Measurements from ENCODE around the gene COL15A1. TPM values are rescaled to one million over a fixed set of nuclear protein-coding genes. Genes with fewer than 3 reads are reported as not detected.

COL15A1 gene
- total RNA-seq, 4 donors from 2014 or later = 8.0 to 15.2 (median 12.8) TPM

GRCh38 chr9:98921732-98922131 is 22.0 kb upstream of the COL15A1 start:
- TF ChIP-seq CTCF (IDR thresholded peaks at IDR 0.05) = no peak
- no peak for TF ChIP-seq POLR2A (IDR thresholded peaks at IDR 0.05)
- WGBS, 2 donors = 45 to 64% methylated on average over 1 of the region's 1 CpG
- no peaks in the 10 kb centered on the region for H3K9me3 ChIP-seq
- no peak overlapping the region for H3K27ac ChIP-seq
- H3K27me3 ChIP-seq = no peaks in the 10 kb centered on the region
- intact Hi-C loops (cut with DNase I) = no loop called here
- H3K36me3 ChIP-seq = no peaks in the 10 kb centered on the region
- H3K4me3 ChIP-seq (replicated peaks in 1 of 3) = no peak overlapping the region
- DNase-seq = no peak
- peaks cover 4 to 12% of the 10 kb centered on the region in 2 donors for H3K4me1 ChIP-seq

- no peak overlapping the region for H3K27ac ChIP-seq
- no peaks in the 10 kb centered on the region for H3K36me3 ChIP-seq
- TF ChIP-seq CTCF (IDR thresholded peaks at IDR 0.05) = no peak
- no peak for TF ChIP-seq POLR2A (IDR thresholded peaks at IDR 0.05)
- no peak overlapping the region for H3K4me3 ChIP-seq (replicated peaks in 1 of 3)
- intact Hi-C loops (cut with DNase I) = no loop called here
- H3K4me1 ChIP-seq = peaks cover 4 to 12% of the 10 kb centered on the region in 2 donors
- no peak for DNase-seq
- 71 to 84% methylated on average over 4 of the region's 4 CpGs for WGBS, 2 donors
- H3K27me3 ChIP-seq = no peaks in the 10 kb centered on the region
- no peaks in the 10 kb centered on the region for H3K9me3 ChIP-seq
These were observed 20.8 kb upstream of the COL15A1 start for GRCh38 chr9:98922721-98923435.

- Histone ChIP-seq H3K36me3 (no peaks in the 10 kb centered on the region), H3K4me1 (peaks cover 4 to 12% of the 10 kb centered on the region in 2 donors), H3K27me3 (no peaks in the 10 kb centered on the region), H3K4me3 (replicated peaks in 1 of 3) (no peak overlapping the region), H3K9me3 (no peaks in the 10 kb centered on the region), H3K27ac (no peak overlapping the region)
- DNase-seq = no peak
- intact Hi-C loops (cut with DNase I) = no loop called here
- no peak for TF ChIP-seq POLR2A (IDR thresholded peaks at IDR 0.05)
- no peak for TF ChIP-seq CTCF (IDR thresholded peaks at IDR 0.05)
- 78 to 82% methylated on average over 5 of the region's 5 CpGs for WGBS, 2 donors
These were observed 20.1 kb upstream of the COL15A1 start for GRCh38 chr9:98923451-98924123.

GRCh38 chr9:98924946-98925820 is 18.5 kb upstream of the COL15A1 start:
- TF ChIP-seq POLR2A (IDR thresholded peaks at IDR 0.05) (no peak), CTCF (IDR thresholded peaks at IDR 0.05) (no peak)
- H3K9me3 ChIP-seq = no peaks in the 10 kb centered on the region
- intact Hi-C loops (cut with DNase I) = no loop called here
- no peaks in the 10 kb centered on the region for H3K27me3 ChIP-seq
- DNase-seq = no peak
- 74 to 76% methylated on average over 11 to 12 of the region's 15 CpGs for WGBS, 2 donors
- H3K4me3 ChIP-seq (replicated peaks in 1 of 3) = no peak overlapping the region
- H3K36me3 ChIP-seq = no peaks in the 10 kb centered on the region
- peaks cover 4 to 12% of the 10 kb centered on the region in 2 donors for H3K4me1 ChIP-seq
- no peak overlapping the region for H3K27ac ChIP-seq
